ENCODE data around the gene GATAD2A.
"Not testable (repeated sequence)": the region's sequence is repeated elsewhere in the genome, so short reads cannot be mapped to it uniquely, and the experiment has no call there.

Gene GATAD2A

DNA sequence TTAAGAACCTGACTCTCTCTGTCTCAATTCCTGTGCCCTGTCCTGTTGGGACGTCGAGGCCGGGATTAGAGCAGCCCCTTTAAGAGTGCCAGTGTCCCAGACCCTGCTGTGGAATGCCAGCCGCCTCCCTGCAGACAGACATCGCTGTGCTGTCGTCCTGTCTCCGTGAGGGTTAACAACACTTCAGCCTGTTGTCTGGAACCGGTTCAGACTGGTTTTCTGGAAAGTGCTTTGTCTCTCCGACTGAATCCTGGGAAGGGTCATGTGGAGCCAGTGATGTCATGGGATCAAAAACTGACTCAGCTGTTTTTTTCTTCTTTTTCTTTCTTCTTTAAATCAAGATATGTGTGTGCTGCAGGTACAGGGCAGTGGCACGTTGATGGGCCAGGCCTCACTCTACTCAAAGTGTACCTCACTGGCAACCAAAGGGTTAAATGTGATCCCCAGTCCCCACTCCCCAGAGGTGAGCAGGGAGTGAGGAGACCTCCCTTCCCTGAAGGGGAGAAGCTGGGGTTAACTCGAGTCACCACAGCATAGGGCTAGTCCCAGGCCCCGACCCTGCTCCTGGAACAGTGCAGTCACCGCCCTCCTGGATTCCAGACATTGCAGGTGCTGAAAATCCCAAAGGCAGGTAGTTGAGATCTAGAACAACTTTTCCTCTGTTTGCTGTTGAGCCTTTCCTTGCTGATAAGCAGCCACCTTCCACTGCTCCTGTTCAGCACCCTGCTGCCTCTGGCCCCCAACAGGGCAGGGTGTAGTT, 59.0 kb downstream of the GATAD2A start:
- DNase-seq (ENCODE audit: low spot score) = peak; percentile 31

DNA sequence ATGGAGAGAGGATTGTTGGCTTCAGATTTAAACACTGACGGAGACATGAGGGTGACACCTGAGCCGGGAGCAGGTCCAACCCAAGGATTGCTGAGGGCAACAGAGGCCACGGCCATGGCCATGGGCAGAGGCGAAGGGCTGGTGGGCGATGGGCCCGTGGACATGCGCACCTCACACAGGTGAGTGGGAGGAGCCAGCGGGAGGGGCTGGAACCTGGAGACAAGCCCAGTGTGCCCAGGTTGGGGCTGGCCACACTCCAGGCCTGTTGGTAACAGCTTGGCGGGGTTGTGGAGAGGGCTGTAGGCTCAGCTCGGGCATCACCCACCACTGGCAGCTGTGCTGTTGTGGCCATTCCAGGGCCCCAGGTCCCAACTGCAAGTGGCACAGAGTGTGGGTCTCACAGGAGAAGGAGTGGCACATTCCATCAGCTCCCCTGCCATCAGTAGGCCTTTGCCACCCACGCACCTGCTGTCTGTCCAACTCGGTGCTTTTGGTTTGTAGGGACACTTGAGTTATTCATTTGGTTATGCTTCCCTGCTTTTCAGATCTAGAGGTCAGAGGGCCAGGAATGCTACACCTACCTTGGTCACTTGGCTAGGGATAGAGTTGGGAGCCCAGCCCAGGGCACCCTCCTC, 60.1 kb downstream of the GATAD2A start:
- DNase-seq (ENCODE audit: low spot score) = no peak

DNA sequence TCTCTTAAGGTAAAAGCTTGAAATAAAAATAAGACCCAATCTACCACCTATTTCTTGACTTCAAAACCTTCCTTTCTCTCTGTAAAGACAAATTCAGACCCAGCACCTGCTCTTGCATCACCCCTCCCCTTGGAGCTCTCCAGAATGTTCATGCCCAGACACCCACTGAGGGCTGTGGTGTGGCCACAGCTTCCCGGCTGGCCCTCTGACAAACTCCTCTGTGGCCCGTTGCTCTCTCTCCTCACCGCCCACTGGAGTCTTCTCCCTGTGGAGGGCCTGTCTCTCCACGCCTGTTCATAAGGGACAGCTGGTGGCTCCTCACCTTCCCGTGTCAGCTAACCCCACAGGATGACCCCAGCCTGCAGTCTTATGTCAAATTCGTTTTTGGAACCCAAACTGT, 60.7 kb downstream of the GATAD2A start:
- no peak for DNase-seq (ENCODE audit: low spot score)

DNA sequence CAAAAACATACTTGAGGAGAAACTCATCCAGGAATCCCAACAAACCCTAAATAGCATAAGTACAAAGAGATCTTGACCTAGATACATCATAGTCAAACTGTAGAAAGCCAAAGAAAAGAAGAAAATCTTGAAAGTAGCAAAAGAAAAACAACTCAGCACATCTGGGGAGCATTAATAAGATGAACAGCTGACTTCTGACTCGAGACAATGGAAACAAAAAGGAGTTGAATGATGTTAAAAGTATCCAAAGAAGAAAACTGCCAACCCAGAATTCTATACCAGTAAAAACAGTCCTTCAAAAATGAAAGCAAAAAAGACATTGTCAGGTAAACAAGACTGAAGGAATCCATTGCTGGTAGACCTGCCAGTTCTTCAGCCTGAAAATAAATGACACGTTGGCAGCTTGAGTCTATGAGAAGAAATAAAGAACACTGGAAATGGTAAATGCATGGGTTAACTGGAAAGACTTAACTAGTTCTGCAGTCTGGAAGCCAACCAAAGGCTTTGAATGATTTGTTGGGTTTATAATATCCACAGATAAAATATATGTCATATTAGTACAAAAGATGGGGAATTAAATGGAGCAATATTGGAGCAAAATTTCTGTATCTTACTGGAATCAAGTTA, 63.1 kb downstream of the GATAD2A start:
- DNase-seq (ENCODE audit: low spot score) = no peak

DNA sequence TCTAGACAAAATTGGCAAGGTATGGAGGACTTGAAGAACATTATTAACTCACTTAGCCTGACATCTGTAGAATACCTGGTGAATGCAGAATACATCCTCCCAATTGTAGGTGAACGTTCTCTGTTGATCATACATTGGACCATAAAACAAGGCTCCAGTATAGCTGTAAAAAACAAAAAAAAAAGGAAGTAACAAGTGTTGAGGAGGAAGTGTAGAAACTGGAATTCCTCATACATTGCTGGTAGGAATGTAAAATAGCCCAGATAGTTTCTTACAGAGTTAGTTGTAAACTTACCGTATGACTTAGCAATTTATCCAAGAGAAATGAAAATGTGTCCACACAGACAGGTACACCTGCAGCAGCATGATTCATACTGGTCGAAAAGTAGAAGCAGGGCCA, 65.1 kb downstream of the GATAD2A start:
- no peak for DNase-seq (ENCODE audit: low spot score)

DNA sequence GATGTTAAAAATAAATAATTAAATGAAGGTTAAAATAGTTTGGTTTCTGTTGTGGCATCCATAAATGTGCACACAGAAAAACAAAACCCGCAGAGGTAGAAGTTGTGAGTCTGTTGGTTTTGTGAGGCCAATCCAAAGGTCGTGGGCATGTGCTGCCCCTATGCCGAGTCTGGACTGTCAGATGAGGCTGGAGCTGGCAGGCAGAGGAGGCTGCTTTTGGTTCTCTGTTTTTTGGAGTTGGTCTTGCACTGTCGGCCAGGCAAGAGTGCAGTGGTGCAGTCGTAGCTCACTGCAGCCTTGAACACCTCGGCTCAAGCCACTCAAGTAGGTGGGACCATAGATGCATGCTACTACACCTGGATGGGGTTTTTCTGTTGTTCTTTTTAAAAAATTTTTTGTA, 66.2 kb downstream of the GATAD2A start:
- no peak for DNase-seq (ENCODE audit: low spot score)

DNA sequence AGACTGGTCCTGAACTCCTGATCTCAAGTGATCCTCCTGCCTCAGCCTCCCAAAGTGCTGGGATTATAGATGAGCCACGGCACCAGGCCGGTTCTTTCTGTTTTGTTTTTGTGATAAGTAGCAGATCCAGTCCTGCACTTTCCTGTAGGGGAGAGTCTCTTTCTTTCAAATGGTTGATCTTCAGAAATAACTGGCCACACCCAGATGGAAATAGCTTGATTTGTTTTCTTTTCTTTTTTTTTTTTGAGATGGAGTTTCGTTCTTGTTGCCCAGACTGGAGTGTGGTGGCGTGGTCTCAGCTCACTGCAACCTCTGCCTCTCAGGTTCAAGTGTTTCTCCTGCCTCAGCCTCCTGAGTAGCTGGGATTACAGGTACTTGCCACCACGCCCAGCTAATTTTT, 66.6 kb downstream of the GATAD2A start:
- not testable (repeated sequence) for DNase-seq (ENCODE audit: low spot score)

DNA sequence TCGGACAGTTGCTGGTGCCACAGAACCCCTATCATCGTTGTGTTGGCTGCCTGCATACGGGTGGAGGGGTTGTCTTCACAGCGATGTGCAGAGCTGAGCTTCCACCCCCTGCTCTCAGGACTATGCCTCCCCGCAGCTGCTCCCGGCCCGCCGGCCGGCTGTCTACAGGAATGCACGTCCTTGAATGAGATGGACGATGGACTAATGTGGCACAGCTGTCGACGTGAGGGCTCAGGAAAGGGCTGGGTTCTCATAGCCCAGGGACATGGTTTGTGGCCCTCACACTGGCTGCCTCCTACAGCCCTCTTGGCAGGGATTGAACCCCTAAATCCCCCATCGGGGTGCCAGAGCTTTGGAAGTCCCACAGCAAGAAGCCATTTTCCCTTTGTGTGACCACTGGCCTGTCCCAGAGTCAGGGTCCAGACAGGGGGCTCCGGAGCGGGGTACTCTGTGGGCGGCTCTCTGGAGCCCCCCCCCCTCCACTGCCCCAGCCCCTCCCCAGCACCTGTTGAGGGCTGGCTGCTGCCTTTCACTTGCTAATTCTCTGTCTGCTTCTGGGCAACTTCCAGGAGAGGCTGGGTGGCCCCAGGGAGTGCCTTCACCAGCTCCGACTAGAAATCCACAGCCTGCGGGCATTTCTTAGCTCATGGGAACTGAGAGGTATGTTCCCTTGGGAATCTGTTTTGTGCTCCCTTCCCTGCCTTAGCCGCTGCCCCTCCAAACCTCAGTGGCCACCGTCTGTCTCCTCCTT, 69.7 kb downstream of the GATAD2A start:
- DNase-seq (ENCODE audit: low spot score) = no peak

DNA sequence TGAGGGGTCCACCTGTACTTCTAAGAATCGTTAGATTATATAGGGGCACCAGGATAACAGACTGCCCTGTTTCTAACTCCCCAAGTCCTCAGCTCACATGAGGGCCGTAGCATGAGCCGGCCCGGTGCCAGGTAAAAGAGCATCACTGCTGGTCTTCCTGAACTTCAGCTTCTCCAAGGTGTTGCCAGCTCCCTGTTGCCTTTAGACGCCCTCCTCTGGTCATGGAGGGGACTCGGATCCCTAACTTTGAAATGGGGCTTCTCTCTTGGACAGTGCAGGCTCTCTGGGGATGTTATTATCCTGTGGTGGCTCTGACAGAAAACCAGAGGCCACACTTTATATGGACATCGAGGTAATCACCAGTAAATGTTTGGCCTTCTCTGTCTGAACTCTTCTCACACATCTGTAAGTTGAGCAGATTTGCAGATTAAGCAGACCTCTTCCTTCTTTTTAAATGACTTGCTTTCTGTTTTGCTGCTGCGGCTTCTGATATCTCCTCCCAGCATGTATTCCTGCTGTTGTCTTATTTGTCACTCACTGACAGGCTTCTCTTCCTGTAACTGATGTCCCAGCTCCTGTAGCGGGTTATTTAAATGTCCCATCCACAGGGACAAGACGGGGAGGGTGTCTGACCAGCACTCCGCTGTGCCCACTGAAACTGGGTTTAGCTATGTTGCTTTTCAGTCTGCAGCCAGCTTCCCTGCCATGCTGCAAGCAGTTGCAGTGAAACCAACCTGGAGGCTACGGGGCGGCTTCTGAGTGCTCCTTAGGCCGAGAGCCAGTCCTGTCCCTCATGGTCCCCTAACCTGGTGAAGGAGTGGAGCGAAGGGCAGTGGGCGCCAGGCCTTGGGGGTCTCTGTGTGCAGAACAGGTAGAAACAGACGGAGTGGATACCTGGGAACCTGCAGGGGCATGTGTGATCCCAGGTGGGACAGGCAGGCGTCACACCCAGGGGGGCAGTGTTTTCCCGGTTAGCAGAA, 70.7 kb downstream of the GATAD2A start:
- no peak for DNase-seq (ENCODE audit: low spot score)

DNA sequence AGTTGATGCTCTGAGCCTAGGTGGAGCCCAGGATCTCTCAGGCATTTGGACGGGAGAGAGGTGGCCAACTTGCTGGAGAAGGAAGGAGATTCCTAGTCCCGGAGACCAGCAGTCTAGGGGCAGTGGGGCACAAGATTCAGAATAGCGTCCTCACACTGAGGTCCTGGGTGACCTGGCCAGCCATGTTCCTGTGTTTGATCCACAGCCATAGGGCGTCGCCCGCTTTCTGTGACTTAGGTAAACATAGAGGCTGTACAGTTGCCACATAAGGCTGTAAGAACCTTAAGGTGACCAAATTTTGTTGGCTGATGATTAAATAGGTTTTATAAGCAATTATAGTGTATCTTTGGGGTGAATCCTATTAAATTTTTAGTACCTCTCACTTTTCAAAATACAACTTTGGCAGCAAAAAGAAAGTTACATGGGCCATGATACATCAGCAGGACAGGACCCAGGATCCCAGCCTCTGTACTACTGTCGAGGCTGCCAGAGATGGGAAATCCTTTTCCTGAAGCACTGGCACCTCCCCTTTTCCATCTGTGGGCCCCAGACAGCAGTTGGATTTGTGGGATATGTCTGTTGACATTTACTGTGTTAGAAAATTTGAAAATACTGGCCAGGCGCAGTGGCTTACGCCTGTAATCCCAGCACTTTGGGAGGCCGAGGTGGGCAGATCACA, 72.4 kb downstream of the GATAD2A start:
- no peak for DNase-seq (ENCODE audit: low spot score)

DNA sequence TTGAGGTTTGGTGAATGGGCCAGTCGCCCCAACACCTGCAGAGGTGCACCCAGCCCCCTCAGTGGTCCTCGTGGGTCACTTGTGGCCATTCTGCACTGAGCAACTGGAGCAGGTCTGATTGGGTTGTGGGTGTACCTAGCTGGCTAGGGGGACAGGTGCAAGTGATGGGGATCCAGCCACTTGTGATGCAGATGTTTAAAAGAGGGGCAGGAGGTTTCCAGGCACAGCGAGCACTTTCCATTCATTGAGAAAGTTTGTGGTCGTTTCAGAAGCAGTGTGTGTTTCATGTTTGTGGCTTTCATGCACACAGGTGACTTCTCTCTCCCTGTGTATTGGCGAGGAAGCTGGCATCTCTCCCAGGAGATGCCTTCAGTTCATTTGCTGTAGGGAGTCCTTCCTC, 75.2 kb downstream of the GATAD2A start:
- no peak for DNase-seq (ENCODE audit: low spot score)

DNA sequence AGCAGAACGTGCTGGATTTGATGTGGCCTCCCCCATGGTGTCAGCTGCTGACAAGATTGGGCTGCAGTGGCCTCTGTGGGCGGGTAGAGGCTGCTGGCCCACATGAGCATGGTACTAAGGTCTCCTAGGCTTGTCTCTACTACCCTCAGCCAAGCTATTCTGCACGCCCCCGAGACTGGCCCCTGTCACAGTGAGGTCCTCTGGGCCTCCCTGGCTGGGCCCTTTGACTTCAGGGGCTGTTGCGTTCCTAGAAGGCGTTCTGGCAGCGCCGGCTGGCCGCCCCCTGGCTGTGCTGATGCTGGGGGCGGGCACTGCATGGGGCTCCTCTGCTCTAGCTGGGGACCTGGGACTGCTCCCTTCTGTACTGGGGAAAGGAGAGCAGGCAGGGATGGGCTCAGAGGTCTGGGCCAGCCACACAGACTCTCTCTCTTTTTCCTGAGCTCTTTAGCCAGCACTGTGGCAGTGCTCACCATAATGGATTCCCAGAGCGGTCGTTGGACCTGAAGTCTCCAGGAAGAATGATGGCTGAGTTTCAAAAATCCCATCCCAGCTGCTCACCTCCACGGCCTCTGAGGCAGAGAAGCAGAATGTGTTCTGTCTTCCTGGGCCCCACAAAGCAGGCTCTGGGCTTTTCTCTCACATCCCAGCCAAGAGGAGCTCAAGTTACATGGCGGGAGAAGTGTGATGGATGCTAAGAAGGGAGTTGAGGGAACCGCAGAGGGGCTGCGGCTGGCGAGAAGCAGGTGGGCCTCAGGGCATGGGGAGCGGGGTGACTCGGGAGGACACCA, 77.5 kb downstream of the GATAD2A start:
- no peak for DNase-seq (ENCODE audit: low spot score)

DNA sequence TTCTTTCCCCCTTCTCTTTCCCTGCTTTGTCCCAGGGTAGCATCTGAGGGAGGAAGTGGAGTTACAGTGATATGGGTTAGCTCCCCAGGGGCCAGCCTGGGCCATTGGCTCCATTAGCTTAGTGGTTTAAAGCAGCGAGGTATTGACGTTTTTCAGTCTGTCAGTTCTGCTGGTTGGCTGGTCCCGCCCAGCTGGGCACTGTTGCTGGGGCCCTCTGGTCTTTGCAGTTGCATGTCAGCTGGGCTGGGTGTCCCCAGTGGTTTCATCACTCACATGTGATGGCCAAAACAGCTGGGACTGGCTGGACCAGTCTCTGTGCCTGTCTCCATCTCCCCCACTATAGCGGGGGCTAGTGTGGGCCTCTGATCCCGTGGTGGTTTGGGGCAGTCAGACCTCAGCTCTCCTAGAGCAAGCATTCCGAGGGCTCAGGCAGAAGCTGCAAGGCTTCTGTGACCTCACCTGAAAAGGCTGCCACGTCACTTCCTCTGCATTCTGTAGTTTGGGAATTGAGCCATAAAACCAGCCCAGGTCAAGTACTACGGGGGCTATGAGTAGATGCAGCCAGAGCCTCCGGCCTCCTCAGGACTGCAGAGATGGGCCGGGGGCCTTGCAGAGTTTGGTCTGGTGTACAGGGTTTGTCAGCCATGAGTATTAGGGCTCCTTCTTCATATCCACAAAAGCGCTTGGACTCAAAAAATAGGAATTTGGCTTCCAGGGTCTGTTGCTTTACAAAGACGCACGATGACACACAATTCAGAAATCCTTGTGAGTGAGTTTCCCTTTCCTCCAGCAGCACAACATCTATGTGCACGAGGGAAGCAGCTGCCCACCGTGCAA, 79.9 kb downstream of the GATAD2A start:
- no peak for DNase-seq (ENCODE audit: low spot score)

DNA sequence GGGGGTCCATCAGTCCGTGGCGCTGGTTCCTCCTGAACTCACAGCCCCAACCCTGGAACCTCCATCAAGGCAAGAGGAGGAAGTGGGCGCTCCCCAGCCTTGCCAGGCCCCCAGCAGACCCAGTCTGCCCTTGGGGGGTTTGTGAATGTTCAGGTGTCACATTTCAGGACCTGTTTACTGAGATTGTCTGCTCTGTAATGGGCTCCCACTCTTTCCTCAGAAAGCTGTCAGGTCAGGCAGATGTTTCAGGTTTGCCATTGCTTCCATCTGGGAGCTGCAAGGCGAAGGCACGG, 80.5 kb downstream of the GATAD2A start:
- no peak for DNase-seq (ENCODE audit: low spot score)

DNA sequence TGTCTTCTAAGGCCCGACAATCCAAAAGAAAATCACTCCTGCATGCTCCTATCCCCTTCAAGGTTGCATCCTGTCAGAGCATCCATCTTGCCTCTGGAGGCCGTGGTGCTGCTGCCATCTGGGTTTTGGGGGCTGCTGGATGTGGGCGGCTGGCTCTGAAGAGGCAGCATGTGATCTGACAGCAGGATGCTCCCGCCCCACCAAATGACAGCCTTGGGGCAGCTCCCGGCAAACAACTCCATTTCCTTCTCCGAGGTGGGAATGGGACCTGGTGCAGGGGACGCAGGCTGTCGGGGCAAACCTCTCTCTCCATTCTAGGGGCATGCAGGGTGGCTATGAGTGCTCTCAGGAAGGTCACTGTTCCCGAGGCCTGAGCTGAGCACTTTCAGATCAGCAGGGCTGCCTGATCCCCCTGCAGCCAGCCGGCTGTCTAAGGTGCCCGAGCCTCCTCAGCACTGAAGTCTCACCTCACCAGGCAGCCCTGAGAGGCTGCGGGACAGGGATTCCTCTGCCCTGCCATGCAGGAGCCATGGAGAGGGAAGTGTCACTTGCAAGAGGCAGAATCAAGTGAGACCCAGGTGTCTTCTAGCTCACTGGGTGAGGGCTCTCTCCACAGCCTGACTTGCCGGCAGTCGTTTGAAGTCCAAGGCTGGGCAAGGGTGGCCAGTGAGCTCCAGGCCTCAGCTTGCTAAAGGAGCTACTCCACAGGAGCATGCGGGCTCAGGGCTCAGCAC, 81.0 kb downstream of the GATAD2A start:
- DNase-seq (ENCODE audit: low spot score) = no peak

DNA sequence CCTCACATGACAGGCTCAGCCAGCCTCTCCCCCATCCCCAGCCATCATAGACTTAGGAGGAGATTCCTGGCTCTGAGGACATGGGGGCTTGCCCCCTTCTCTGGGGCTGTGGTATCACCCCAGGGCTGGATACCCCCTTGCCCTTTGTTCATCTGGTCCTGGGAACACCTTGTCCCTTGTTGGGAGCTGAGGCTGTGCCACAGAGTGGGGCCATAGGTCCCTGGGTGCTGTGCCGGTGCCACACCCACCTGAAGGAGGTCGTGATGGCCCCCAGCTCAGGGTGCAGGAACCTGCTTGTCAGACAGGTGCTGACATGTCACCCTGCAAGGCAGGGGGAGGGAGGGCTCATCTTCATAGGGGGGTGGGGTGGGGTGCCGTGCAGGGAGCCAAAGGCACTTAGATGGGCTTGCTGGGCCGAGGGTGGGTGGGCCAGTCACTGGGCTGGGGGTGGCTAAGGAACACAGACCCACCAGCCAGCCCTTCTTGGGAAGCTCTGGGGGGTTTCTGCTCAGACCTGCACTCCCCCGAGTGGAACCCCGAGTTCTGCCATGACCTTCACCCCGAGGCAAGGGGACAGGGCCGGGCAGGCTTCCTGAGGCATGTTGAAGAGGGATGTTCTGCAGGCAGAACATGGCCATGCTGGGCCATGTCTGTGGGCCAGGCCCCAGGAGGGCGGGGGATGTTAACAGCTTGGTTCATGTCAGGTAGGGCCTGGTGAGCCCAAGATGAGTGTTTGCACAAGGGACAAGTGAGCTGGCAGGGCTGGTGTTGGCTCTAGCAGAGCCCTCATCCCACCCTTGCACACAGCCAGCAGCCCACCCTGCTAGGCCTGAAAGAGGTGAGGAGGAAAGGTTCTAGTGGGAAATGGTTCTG, 81.8 kb downstream of the GATAD2A start:
- no peak for DNase-seq (ENCODE audit: low spot score)

Data from globus pallidus (tissue), 1 donor.